A204.1 (cell line): ENCODE measurements around the gene EGLN1.

Experiments used
- FAIRE-seq: peaks from 2 replicates; lab custom pipeline; 2012; peaks lifted over from hg19 to GRCh38; lab: Jason Lieb, UNC

Gene EGLN1

DNA sequence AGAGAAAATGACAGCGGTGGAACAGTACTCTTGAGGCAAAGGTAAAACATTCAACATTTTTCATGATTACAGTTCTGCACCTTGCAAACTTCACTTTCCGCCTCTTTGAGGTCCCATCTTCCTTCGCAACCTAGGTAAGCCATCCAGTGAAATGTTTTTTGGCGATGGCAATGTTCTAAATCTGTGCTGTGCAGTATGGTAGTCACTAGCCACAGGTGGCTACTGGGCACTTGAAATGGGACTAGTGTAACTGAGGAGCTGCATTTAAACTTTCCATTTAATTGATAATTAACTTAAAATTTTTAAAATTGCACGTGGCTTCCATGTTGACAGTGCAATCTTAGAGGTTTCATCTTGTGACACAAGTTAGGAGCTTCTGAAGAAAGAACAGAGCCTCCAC is 97.4 kb downstream of the EGLN1 start:
- no peak for FAIRE-seq

DNA sequence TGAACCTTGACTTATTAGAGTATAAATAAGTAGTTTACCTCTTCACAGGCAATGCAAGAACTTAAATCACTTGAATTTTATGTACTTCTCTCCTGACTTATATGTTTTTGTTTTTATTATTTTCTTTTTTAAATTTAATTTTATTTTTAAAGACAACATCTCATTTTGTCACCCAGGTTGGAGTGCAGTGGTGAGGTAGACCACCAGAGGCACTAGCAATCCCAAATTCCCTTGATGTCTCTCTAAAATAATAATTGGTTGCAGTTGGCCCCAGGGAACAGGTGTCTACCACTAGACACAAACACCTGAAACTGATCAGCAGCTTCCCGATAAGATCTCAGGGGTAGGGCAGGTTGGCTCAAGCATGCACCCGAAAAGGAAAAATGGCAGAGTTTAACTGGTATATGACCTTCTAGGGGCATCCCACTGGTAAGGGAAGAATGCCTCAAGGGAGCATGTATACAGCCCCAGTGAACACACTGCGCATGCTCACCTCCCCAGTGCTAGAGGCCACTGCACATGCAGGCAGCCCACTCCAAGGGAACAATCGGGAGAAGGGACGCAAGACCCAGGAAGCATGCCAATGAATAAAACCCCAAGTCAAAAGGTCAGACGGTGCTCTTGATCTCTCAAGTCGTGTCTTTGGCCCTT is 99.1 kb downstream of the EGLN1 start:
- FAIRE-seq, result no peak

DNA sequence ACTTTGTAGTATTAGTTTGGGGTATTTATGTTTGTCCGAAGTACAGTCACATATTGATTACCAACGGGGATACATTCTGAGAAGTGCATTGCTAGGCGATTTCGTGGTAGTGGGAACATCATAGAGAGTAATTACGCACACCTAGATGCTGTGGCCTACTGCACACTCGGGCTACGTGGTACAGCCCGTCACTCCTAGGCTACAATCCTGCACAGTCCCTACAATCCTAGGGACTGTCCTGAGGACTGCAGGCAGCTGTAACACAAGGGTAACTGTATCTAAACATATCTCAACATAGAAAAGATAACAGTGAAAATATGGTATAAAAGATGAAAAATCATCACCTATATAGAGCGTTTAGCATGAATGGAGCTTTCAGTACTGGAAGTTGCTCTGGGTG is 103.0 kb downstream of the EGLN1 start:
- no peak for FAIRE-seq

DNA sequence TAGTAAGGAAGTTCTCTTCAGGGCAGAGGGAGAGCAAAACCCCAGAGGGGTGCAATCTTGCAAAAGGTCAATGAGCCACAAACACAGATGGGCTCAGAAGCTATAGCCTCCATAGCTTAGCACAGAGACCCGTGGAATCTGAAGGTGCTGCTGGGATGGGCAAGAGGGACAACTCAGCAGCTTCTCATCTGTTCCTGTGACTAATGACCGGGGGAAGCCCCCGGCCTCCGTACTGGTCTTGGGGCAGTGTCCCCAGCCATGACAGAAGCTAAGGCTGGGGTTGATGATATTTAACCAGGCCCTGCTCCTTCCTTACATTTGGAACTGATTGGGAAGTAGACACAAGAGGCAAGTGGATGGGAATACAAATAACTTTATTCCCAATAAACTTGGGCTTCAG is 103.5 kb downstream of the EGLN1 start:
- FAIRE-seq, result no peak

DNA sequence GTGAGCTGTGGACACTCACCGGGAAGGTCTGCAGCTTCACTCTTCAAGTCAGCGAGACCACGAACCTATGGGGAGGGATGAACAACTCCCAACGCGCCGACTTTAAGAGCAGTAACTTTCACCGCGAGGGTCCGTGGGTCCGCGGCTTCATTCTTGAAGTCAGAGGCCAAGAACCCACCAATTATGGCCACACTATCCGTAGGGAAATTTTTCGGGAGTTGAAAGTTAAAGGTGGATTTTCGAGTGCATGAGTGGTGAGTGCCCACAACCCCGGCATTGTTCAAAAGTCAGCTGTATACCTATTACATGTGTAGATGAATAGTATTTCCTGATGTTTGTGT is 104.1 kb downstream of the EGLN1 start:
- FAIRE-seq, result no peak

DNA sequence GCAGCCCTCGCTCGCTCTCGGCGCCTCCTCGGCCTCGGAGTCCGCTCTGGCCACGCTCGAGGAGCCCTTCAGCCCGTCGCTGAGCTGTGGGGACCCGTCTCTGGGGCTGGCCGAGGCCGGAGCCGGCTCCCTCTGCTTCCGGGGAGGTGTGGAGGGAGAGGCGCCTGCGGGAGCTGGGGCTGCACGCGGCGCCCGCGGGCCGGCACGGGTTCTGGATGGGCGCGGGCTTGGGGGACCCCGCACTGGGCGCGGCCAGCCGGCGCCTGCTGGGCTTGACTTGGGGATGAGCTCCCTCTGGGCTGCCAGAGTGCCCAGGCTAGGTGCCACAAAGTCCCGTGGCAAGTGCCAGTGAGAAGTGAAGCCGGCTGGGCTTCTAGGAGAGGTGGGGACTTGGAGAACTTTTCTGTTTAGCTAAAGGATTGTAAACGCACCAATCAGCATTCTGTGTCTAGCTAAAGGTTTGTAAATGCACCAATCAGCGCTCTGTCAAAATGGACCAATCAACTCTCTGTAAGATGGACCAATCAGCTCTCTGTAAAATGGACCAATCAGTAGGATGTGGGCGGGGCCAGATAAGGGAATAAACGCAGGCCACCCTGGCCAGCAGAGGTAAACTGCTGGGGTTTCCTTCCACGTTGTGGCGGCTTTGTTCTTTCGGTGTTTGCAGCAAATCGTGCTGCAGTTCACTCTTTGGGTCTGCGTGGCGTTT is 104.6 kb downstream of the EGLN1 start:
- no peak for FAIRE-seq

DNA sequence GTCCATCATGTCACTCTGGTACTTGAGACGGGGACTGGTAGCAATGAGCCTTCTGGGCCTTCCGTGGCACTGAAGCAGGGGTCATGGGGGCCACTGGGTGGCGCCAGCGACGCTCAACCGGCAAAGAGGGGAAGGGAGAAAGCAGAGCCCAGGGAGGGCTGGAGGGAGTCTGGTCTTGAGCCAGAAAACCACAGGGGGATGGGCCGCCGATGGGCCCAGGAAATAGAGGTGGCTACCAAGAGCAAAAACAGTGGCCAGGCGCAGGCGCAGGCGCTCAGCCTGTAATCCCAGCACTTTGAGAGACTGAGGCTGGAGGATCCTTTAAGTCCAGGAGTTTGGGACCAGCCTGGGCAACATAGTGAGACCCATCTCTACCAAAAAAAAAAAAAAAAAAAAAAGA is 106.2 kb downstream of the EGLN1 start:
- FAIRE-seq, result no peak
